WTC11 (cell line): ENCODE data around the gene LRRC4B.
"Not testable (repeated sequence)": the region's sequence is repeated elsewhere in the genome, so short reads cannot be mapped to it uniquely, and the experiment has no call there.

ENCODE experiments used
- ATF3 ChIP-seq: sonication (generic); formaldehyde crosslinking; conservative IDR thresholded peaks from 2 replicates; pipeline ENCODE4 v1.8.1; 2022; ENCODE audit warnings: mild to moderate bottlenecking, missing genetic modification reagents
- CREM ChIP-seq: sonication (generic); formaldehyde crosslinking; IDR thresholded peaks from 2 replicates; pipeline ENCODE4 v1.8.1; 2022; ENCODE audit warnings: mild to moderate bottlenecking, missing genetic modification reagents, moderate library complexity
- CTCF ChIP-seq: fragments of 200-600 bp; IDR thresholded peaks from 2 replicates; pipeline ENCODE4 v1.8.0; 2022; ENCODE audit warnings: antibody characterized with exemption
- E2F4 ChIP-seq: sonication (generic); formaldehyde crosslinking; IDR thresholded peaks from 2 replicates; pipeline ENCODE4 v1.8.1; 2022; ENCODE audit warnings: low read depth, mild to moderate bottlenecking, moderate library complexity, missing genetic modification reagents, borderline replicate concordance
- ETV6 ChIP-seq: sonication (generic); formaldehyde crosslinking; IDR thresholded peaks from 2 replicates; pipeline ENCODE4 v1.8.1; 2022; ENCODE audit warnings: mild to moderate bottlenecking, missing genetic modification reagents
- IRF2 ChIP-seq: sonication (generic); formaldehyde crosslinking; IDR thresholded peaks from 2 replicates; pipeline ENCODE4 v1.8.0; 2022; ENCODE audit warnings: low read depth, missing genetic modification reagents, borderline replicate concordance
- MYBL2 ChIP-seq: sonication (generic); formaldehyde crosslinking; IDR thresholded peaks from 2 replicates; pipeline ENCODE4 v1.8.1; 2023; ENCODE audit warnings: mild to moderate bottlenecking, moderate library complexity, missing genetic modification reagents
- NFYB ChIP-seq: sonication (generic); formaldehyde crosslinking; conservative IDR thresholded peaks from 2 replicates; pipeline ENCODE4 v1.8.0; 2022; ENCODE audit warnings: low read depth, missing genetic modification reagents
- PRDM15 ChIP-seq: sonication (generic); formaldehyde crosslinking; IDR thresholded peaks from 2 replicates; pipeline ENCODE4 v1.8.0; 2022; ENCODE audit warnings: missing genetic modification reagents
- ZSCAN18 ChIP-seq: fragments of 250-450 bp; sonication (Bioruptor Pico); IDR thresholded peaks from 2 replicates; pipeline ENCODE4 v2.1.2; 2022; ENCODE audit warnings: mild to moderate bottlenecking, moderate library complexity

GRCh38 chr19:50604264-50605073 lies 36.2 kb upstream of the LRRC4B start:
- TF ChIP-seq ETV6 (CRISPR knock-in tag); E2F4; IRF2 (CRISPR knock-in tag); ZSCAN18 (CRISPR knock-in tag); ATF3; PRDM15 (CRISPR knock-in tag); CREM (CRISPR knock-in tag): not testable (repeated sequence)
- TF ChIP-seq CTCF (peak; percentile 67), NFYB (CRISPR knock-in tag) (0 out of 2 replicates have a peak, but pooled peaks have one; percentile 7), MYBL2 (CRISPR knock-in tag) (0 out of 2 replicates have a peak, but pooled peaks have one; percentile 19)
